Eye (tissue), 1 donor: ENCODE data around the gene KIRREL3.
A peak's percentile ranks its signal among the peaks of the same experiment; 100 is the strongest.
"Not testable (repeated sequence)": the region's sequence is repeated elsewhere in the genome, so short reads cannot be mapped to it uniquely, and the experiment has no call there.

Source experiments
- DNase-seq: peaks from one replicate; pipeline ENCODE4 v3.0.0-alpha.2; 2015

KIRREL3 gene

GRCh38 chr11:126411971-126412381 is 588.6 kb downstream of the KIRREL3 start:
- DNase-seq: peak; percentile 30

GRCh38 chr11:126410649-126411048 is 589.9 kb downstream of the KIRREL3 start:
- DNase-seq: no peak

DNA sequence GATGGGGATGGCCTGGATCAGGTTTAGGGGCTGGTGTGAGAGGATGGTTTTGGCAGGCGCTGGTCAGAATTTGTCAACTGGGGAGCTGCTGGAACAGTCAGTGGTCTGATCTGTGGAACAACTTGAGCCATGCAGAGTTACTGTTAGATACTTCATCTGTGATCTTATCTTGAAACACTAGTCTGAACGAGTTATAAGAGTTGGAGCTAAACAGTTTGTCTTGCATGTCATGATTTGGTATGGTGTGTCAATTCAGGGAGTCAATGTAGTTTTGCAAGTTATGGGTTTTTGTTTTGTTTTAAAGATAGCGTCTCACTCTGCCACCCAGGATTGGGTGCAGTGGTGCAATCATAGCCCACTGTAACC is 591.0 kb downstream of the KIRREL3 start:
- no peak for DNase-seq

DNA sequence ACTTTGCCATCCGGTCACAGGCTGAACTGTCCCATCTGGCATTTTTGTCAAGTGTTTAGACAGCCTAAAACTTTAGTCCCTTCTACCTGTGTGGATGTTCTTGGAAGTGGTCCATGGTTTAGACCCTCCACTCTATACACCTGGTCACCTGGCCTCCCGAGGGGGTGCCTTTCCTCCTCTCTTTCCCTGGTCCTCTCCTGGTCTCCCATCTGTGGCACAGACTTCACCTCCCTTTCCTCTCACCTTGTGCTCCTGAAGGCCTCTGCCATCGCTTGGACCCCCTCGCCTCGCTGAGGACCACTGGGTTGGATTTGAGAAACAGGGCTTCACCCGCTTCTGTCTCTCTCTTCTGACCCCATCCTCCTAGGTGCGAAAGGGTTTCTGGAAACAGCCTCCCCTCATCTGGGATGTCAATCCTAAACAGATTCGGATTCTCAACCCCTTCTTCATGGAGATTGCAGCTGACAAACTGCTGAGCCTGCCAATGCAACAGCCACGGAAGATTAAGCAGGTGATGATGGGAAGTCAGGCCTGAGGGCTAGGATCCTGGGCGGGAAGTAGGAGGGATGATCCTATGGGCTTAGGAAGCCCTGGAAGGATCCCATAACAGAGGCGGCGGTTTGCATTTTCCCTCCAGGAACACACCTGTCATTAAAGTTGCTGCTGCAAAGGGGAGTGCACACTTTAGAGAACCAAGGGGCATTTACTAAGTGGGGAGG is 591.5 kb downstream of the KIRREL3 start:
- no peak for DNase-seq

- no peak for DNase-seq
These were observed 592.1 kb downstream of the KIRREL3 start for GRCh38 chr11:126408496-126408895.

GRCh38 chr11:126407682-126408288 is 592.8 kb downstream of the KIRREL3 start:
- DNase-seq: no peak

- DNase-seq: no peak
These were observed 593.5 kb downstream of the KIRREL3 start for GRCh38 chr11:126407101-126407521.

GRCh38 chr11:126406368-126406767 is 594.2 kb downstream of the KIRREL3 start:
- no peak for DNase-seq

DNA sequence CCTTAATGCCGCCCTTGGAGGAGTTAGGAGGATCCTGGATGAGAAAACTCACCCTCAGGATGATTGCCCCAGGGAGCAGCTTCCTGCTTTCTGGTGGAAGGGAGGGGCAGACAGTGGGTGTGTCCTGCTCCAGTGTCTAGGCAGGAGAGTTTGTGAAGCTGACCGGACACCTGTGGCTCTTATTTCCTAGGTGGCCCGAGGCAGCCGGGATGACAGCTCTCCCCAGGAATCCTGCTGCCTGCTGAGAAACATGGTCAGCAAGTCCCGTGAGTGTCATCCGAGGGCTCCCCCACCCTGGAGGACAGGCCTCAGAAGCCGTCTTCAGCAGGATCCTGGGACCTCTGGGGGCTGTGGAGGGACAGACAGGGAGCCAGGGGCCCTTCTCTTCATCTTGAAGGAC is 594.7 kb downstream of the KIRREL3 start:
- DNase-seq: no peak

DNA sequence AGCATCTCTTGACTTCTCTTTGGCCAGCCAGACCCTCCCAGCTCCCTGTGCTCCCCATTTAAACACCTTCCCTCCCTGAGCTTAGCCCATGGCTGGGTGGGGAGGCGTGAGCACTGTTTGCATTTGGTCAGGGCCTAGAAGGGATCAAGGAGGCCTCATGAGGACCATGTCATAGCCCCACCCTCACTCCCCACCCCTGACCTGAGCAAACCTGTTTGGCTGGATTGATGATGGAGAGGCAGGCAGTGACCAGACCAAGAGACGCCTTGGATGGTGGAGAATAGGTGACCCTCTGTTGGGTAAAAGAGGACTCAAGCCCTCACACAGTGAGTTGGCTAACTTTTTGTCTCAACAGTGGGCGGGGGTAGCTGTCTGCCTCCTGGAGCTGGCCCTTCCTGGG is 595.2 kb downstream of the KIRREL3 start:
- no peak for DNase-seq

DNA sequence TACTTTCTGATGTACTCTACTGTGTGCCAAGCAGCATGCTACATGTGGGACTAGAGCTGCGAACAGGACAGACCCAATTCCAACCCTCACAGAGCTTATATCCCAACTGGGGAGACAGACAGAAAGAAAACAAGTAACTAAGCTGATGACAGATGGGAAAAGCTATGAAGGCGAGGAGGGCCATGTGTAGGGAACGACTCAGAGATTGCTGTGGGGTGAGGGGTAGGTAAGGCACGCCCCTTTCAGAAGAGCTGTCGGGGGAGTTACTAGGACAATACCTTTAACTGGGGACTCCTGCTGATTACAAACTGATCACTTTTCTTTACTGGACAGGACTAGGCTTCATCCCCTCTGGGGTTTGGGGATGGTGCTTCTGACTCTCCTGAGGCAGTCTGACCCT is 596.2 kb downstream of the KIRREL3 start:
- no peak for DNase-seq

GRCh38 chr11:126403658-126404057 is 596.9 kb downstream of the KIRREL3 start:
- no peak for DNase-seq

- no peak for DNase-seq
These were observed 597.5 kb downstream of the KIRREL3 start for GRCh38 chr11:126403022-126403581.

GRCh38 chr11:126400479-126400878 is 600.1 kb downstream of the KIRREL3 start:
- DNase-seq: no peak

DNA sequence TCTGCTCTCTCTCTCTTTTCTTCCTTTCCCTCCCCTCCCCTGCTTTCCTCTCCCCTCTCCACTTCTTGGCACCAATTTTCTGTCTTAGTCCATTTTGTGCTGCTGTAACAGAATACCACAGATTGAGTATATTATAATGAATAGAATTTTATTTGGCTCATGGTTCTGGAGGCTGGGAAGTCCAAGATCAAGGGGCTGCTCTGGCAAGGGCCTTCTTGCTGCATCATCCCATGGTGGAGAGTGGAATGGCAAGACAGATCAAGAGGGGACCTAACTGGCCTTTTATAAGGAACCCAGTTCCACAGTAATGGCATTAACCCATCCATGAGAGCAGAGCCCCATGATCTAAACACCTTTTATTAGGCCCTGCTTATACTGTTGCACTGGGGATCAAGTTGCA is 600.6 kb downstream of the KIRREL3 start:
- no peak for DNase-seq

- DNase-seq: no peak
These were observed 601.8 kb downstream of the KIRREL3 start for GRCh38 chr11:126398721-126399120.

- no peak for DNase-seq
These were observed 602.3 kb downstream of the KIRREL3 start for GRCh38 chr11:126398296-126398695.

- DNase-seq: no peak
These were observed 603.6 kb downstream of the KIRREL3 start for GRCh38 chr11:126396965-126397364.

- DNase-seq: not testable (repeated sequence)
These were observed 604.3 kb downstream of the KIRREL3 start for GRCh38 chr11:126396266-126396665.

GRCh38 chr11:126395784-126396183 is 604.8 kb downstream of the KIRREL3 start:
- DNase-seq: not testable (repeated sequence)

DNA sequence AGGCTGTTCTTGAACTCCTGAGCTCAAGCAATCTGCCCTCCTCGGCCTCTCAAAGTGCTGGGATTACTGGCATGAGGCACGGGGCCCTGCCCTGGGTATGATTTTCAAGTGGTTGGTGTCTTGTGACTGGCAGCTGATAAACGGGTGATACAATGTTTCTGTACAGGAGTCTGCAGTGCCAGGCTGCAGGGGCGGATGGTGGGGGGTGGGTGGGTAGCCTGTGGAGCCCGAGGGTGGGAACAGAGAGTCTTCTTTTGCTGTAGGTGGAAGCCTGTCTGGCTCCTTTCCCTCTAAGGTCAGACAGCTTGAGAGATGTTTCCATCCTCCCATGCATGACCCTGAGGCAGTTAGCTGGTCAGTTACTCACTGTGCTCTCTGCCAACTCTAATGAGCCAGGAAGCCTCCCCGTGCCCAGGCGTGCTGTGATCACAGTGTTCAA is 605.9 kb downstream of the KIRREL3 start:
- not testable (repeated sequence) for DNase-seq

DNA sequence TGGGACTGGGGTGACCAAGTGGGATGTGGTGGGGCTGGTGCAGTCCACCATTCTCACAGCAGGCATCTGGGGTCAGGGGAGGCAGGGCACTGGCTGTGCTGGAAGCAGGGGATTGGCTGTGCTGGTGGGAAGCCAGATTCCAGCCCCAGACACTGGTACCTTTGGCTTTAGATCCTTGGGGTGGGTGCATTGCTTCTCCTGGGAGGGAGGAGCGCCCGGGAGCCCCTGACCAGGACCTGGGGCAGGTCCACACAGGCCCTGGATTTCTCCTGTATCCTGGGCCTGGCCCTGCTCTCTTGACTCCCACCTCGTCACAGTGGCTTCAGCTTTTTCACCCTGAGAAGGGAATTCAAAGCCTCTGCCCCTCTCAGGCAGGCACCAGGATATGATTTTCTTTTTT is 606.5 kb downstream of the KIRREL3 start:
- no peak for DNase-seq

- no peak for DNase-seq
These were observed 607.4 kb downstream of the KIRREL3 start for GRCh38 chr11:126393143-126393542.

GRCh38 chr11:126392633-126393013 is 607.9 kb downstream of the KIRREL3 start:
- DNase-seq: no peak
